ENCODE results near the gene PSAP. TPM values are rescaled to one million over a fixed set of nuclear protein-coding genes. Genes with fewer than 3 reads are reported as not detected.

PSAP gene
- total RNA-seq, 4 donors from 2014 or later: 280 to 623 (median 490) TPM

DNA sequence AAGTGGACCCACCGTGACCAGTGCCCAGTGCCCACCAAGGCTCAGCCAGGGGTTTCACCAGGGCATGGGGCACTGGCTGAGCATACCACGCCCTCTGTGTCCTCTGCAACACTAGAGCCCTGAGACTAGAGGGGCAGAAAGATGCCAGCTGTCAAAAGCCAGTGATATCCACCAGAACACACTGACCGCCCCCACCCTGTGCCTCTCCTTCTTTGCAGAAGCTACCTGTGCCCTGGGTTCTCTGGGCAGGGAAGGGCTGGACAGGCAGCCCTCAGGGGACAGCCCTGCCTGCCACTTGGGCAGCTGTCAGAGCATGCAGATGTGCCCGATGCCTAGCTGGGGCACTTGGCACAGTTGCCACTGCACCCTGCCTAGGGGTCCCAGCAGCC, 78.2 kb downstream of the PSAP start:
- intact Hi-C loops (cut with DNase I): loop anchor here (5.0 kb wide), 2 partner anchors 46 to 61 kb away; no protein-coding TSS in a partner anchor
- DNase-seq: no peak
- no peaks in the 10 kb centered on the region for H3K9me3 ChIP-seq
- H3K27me3 ChIP-seq: no peaks in the 10 kb centered on the region
- H3K4me1 ChIP-seq: peaks cover 50 to 83% (median 52%) of the 10 kb centered on the region in 3 donors
- peak overlapping the region; percentile 91 to 99 (median 95) for H3K27ac ChIP-seq
- H3K4me3 ChIP-seq: peak overlapping the region; percentile 68 to 96 (median 82)
- H3K36me3 ChIP-seq: no peaks in the 10 kb centered on the region
- TF ChIP-seq, protein P1, sequence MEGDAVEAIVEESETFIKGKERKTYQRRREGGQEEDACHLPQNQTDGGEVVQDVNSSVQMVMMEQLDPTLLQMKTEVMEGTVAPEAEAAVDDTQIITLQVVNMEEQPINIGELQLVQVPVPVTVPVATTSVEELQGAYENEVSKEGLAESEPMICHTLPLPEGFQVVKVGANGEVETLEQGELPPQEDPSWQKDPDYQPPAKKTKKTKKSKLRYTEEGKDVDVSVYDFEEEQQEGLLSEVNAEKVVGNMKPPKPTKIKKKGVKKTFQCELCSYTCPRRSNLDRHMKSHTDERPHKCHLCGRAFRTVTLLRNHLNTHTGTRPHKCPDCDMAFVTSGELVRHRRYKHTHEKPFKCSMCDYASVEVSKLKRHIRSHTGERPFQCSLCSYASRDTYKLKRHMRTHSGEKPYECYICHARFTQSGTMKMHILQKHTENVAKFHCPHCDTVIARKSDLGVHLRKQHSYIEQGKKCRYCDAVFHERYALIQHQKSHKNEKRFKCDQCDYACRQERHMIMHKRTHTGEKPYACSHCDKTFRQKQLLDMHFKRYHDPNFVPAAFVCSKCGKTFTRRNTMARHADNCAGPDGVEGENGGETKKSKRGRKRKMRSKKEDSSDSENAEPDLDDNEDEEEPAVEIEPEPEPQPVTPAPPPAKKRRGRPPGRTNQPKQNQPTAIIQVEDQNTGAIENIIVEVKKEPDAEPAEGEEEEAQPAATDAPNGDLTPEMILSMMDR (IDR thresholded peaks at IDR 0.05): no peak
- TF ChIP-seq POLR2A (IDR thresholded peaks at IDR 0.05): no peak
- 8% methylated on average over 2 of the region's 4 CpGs; no CpG with 5 or more reads in 1 of the 2 donors for WGBS, 2 donors

DNA sequence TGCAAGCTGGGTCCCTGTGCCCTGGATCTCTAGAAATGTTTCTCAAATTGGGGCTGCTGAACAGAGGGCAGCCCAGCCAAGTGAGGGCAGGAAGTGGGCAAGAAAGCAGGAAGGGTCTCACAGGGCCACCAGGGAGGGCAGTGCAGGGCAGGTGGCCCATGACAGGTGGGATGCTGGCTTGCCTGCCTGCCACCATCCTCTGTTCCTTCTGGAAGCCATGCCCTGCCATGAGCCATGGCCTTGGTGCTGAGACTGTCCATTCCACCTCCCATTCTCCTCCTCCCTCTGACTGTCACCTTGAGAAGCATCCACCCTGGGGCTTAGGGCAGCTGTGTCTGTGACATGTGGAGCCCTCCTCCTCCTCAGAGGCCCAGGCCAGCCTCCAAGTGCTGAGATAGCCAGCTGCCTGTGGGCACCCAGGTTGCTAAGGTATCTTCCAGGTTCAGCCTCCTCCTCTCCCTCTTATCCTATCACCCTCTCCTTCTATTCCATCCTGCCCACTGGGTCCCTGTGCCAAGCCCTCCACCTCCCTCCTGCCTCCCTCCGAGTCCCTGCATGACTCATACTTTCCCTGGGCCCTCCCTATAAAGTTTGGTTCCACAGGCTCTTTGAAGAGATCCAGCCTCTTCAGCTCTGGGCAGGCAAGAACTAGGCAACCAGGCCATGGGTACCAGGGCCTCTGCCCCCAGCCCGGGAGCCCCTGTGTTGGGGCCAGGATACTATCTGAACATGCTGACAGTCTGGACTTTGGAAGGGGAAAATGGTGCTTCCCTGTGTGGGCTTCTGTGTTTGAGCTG, 79.0 kb downstream of the PSAP start:
- no peaks in the 10 kb centered on the region for H3K36me3 ChIP-seq
- no peaks in the 10 kb centered on the region for H3K9me3 ChIP-seq
- intact Hi-C loops (cut with DNase I): loop anchor here (5.0 kb wide), 2 partner anchors 45 to 60 kb away; no protein-coding TSS in a partner anchor
- WGBS, 2 donors: 0 to 29% methylated on average over 1 to 2 of the region's 2 CpGs
- no peak for DNase-seq
- no peaks in the 10 kb centered on the region for H3K27me3 ChIP-seq
- TF ChIP-seq, protein P1 (IDR thresholded peaks at IDR 0.05): no peak
- TF ChIP-seq POLR2A (IDR thresholded peaks at IDR 0.05): peak in 3 of 4 donors; percentile 11 to 65 (median 59)
- H3K4me1 ChIP-seq: peaks cover 59 to 91% (median 60%) of the 10 kb centered on the region in 3 donors
- H3K4me3 ChIP-seq: peak overlapping the region; percentile 68 to 96 (median 82)
- peak overlapping the region; percentile 91 to 99 (median 95) for H3K27ac ChIP-seq

GRCh38 chr10:71771204-71771603, 79.8 kb downstream of the PSAP start:
- H3K4me3 ChIP-seq: peak overlapping the region; percentile 68 to 96 (median 82)
- intact Hi-C loops (cut with DNase I): loop anchor here (5.0 kb wide), 2 partner anchors 44 to 59 kb away; no protein-coding TSS in a partner anchor
- H3K4me1 ChIP-seq: peaks cover 63 to 99% (median 68%) of the 10 kb centered on the region in 3 donors
- DNase-seq: no peak
- no peaks in the 10 kb centered on the region for H3K9me3 ChIP-seq
- TF ChIP-seq, protein P1 (IDR thresholded peaks at IDR 0.05): no peak
- no peak for TF ChIP-seq POLR2A (IDR thresholded peaks at IDR 0.05)
- H3K36me3 ChIP-seq: peaks cover 0 to 2% (median 0%) of the 10 kb centered on the region in 3 donors
- peak overlapping the region; percentile 91 to 99 (median 95) for H3K27ac ChIP-seq
- WGBS, 2 donors: 52% methylated on average over 2 of the region's 2 CpGs; no CpG with 5 or more reads in 1 of the 2 donors
- H3K27me3 ChIP-seq: no peaks in the 10 kb centered on the region

- peaks cover 67 to 99% (median 72%) of the 10 kb centered on the region in 3 donors for H3K4me1 ChIP-seq
- no peak for DNase-seq
- intact Hi-C loops (cut with DNase I): loop anchor here (5.0 kb wide), 2 partner anchors 43 to 58 kb away; no protein-coding TSS in a partner anchor
- peaks cover 0 to 5% (median 0%) of the 10 kb centered on the region in 3 donors for H3K36me3 ChIP-seq
- H3K27ac ChIP-seq: peak overlapping the region; percentile 91 to 99 (median 95)
- TF ChIP-seq, protein P1 (IDR thresholded peaks at IDR 0.05): no peak
- TF ChIP-seq POLR2A (IDR thresholded peaks at IDR 0.05): peak in 1 of 4 donors; percentile 22
- peak overlapping the region in 3 of 4 donors; percentile 68 to 96 (median 75) for H3K4me3 ChIP-seq
- no peaks in the 10 kb centered on the region for H3K9me3 ChIP-seq
- H3K27me3 ChIP-seq: no peaks in the 10 kb centered on the region
- WGBS, 2 donors: 83% methylated on average over 1 of the region's 3 CpGs; no CpG with 5 or more reads in 1 of the 2 donors
Measured at GRCh38 chr10:71770789-71771188, 80.3 kb downstream of the PSAP start.

DNA sequence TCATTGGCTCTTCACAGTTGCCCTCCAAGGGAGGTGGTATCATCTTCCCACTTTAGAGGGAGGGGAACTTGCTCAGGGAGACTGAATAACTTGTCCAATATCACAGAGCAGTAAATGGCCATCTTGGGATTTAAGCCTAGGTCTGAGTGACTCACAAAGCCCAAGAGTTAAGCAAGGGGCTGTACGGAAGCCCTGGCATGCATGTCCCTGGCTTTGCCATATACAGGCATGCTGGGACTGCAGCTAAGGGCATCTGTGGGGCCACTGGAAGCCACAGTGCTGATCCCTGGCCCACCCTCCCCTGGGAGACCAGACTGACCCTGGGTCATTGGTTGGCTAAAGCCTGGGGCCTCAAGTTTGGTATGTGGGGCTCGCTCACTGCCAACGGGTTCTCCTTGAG, 80.8 kb downstream of the PSAP start:
- no peaks in the 10 kb centered on the region for H3K27me3 ChIP-seq
- peak overlapping the region in 3 of 4 donors; percentile 68 to 96 (median 75) for H3K4me3 ChIP-seq
- intact Hi-C loops (cut with DNase I): loop anchor here (5.0 kb wide), 2 partner anchors 43 to 58 kb away; no protein-coding TSS in a partner anchor
- TF ChIP-seq POLR2A (IDR thresholded peaks at IDR 0.05): no peak
- TF ChIP-seq, protein P1 (IDR thresholded peaks at IDR 0.05): no peak
- H3K27ac ChIP-seq: peak overlapping the region; percentile 91 to 99 (median 95)
- H3K4me1 ChIP-seq: peaks cover 72 to 99% (median 78%) of the 10 kb centered on the region in 3 donors
- 72% methylated on average over 3 of the region's 3 CpGs; no CpG with 5 or more reads in 1 of the 2 donors for WGBS, 2 donors
- H3K9me3 ChIP-seq: no peaks in the 10 kb centered on the region
- no peak for DNase-seq
- peaks cover 0 to 5% (median 0%) of the 10 kb centered on the region in 3 donors for H3K36me3 ChIP-seq

Data from esophagus squamous epithelium (tissue), 5 donors.